DOHH2 (cell line): ENCODE data around the gene HLCS.
"Not testable (repeated sequence)": the region's sequence is repeated elsewhere in the genome, so short reads cannot be mapped to it uniquely, and the experiment has no call there.

Experiments used
- H3F3A ChIP-seq: fragments of 200-600 bp; sonication (generic), shearing (Covaris generic); 2 replicates; pipeline ENCODE4 v1.6.0; 2016; ENCODE audit warnings: antibody characterized with exemption, mild to moderate bottlenecking; ENCODE audit not compliant: control insufficient read depth, insufficient read depth
- H3K27ac ChIP-seq: fragments of 200-600 bp; sonication (generic); 2 replicates; pipeline ENCODE4 v1.5.1; 2014; ENCODE audit warnings: low read depth, mild to moderate bottlenecking, low read length, moderate library complexity
- H3K27me3 ChIP-seq: fragments of 200-600 bp; sonication (generic); 2 replicates; pipeline ENCODE4 v1.6.1; 2014; ENCODE audit warnings: mild to moderate bottlenecking, low read length, mixed read lengths; ENCODE audit not compliant: control insufficient read depth
- H3K36me3 ChIP-seq: fragments of 200-600 bp; sonication (generic); 2 replicates; pipeline ENCODE4 v1.6.1; 2014; ENCODE audit warnings: mild to moderate bottlenecking, low read length, moderate library complexity, mixed read lengths; ENCODE audit not compliant: control insufficient read depth
- H3K4me1 ChIP-seq: fragments of 200-600 bp; sonication (generic); 2 replicates; pipeline ENCODE4 v1.6.1; 2014; ENCODE audit warnings: mild to moderate bottlenecking, low read length, mixed read lengths; ENCODE audit not compliant: control insufficient read depth
- H3K4me2 ChIP-seq: fragments of 200-600 bp; sonication (generic); 2 replicates; pipeline ENCODE4 v1.6.0; 2014; ENCODE audit warnings: mild to moderate bottlenecking, low read length, moderate library complexity
- H3K4me3 ChIP-seq: fragments of 200-600 bp; sonication (generic); 2 replicates; pipeline ENCODE4 v1.5.1; 2014; ENCODE audit warnings: mild to moderate bottlenecking, low read length, mixed read lengths
- H3K79me2 ChIP-seq: fragments of 200-600 bp; sonication (generic); 2 replicates; pipeline ENCODE4 v1.6.1; 2014; ENCODE audit warnings: mild to moderate bottlenecking, low read length, mixed read lengths; ENCODE audit not compliant: control insufficient read depth
- H3K9me2 ChIP-seq: fragments of 200-600 bp; sonication (generic); replicated peaks from 2 replicates; pipeline ENCODE4 v1.6.1; 2014; ENCODE audit warnings: mild to moderate bottlenecking, low read length, mixed read lengths; ENCODE audit not compliant: control insufficient read depth
- H3K9me3 ChIP-seq: fragments of 200-600 bp; sonication (generic); 2 replicates; pipeline ENCODE4 v1.6.1; 2014; ENCODE audit warnings: antibody characterized with exemption, low read length, mixed read lengths; ENCODE audit not compliant: control insufficient read depth, insufficient read depth
- H4K20me1 ChIP-seq: fragments of 200-600 bp; sonication (generic); 2 replicates; pipeline ENCODE4 v1.6.0; 2014; ENCODE audit warnings: low read depth, mild to moderate bottlenecking, antibody characterized with exemption, low read length, moderate library complexity; ENCODE audit not compliant: control insufficient read depth, insufficient read depth
- EZH2phosphoT487 ChIP-seq: fragments of 200-600 bp; sonication (generic); IDR thresholded peaks from 2 replicates; pipeline ENCODE4 v1.6.1; 2017; ENCODE audit warnings: borderline replicate concordance, mild to moderate bottlenecking, antibody characterized with exemption, low read length, moderate library complexity, mixed read lengths
- TF ChIP-seq, protein P1 (sequence below): fragments of 200-600 bp; sonication (generic); IDR thresholded peaks from one replicate; pipeline ENCODE4 v1.5.1; 2014; ENCODE audit warnings: antibody characterized with exemption, mild to moderate bottlenecking, low read depth, low read length; ENCODE audit not compliant: poor library complexity, severe bottlenecking

Gene HLCS

DNA sequence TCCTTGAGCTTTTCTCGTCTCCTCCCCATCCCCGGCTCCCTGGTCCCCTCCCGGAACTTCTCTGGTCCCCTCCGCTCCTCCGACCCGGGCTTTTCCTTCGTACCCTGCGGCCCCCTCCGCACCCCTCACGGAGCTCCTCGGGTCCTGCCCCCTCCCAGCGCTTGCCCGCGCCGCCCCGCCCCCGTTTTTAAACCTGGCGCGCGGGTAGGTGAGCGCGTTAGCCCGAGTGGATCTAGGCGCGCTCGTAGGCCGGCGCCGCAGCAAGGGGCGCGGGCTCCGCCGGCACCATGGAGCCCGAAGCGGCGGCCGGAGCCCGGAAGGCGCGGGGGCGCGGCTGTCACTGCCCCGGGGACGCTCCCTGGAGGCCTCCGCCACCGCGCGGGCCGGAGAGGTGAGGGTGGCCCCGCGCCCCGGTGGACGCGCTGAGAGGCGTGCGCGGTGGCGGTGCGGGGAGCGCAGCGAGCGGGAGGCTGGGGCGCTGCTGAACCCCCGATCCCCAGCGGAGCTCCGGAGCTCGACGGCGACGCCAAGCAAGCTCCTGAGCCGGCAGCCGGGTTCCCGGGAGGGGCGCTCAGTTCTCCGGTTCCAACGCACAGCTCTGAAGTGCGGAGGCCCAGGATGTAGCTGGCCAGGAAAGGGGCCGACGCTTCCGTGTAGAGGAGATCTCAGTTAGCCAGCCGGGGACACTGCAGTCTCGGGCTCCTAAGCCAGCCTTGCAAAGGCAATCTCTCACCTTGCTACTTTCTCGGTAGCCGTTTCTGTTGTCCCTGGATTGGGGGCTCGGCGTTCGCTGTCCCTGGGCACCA, 40.2 kb upstream of the HLCS start, which contains the start of gene RIPPLY3:
RIPPLY3 (plus strand) TSS at position 217 of the 806 bp plus-strand sequence; CDS start at position 288, 71 bp downstream.
- Histone ChIP-seq H3K9me3 (no peaks in the 10 kb centered on the region), H3F3A (0 out of 2 replicates have a peak, but pooled peaks cover 4% of the 10 kb centered on the region), H3K4me3 (peak within 1 kb of the TSS; percentile 52), H3K27me3 (peaks cover 5% of the 10 kb centered on the region; the same call in 1 of the 2 replicates), H3K9me2 (no peaks in the 10 kb centered on the region), H3K36me3 (no peaks in the 10 kb centered on the region), H4K20me1 (no peaks in the 10 kb centered on the region), H3K27ac (no peak within 1 kb of the TSS), H3K4me1 (peaks cover 9% of the 10 kb centered on the region), H3K79me2 (no peaks in the 10 kb centered on the region), H3K4me2 (peak within 1 kb of the TSS; percentile 51)
- no peak for TF ChIP-seq EZH2phosphoT487
- TF ChIP-seq, protein P1, sequence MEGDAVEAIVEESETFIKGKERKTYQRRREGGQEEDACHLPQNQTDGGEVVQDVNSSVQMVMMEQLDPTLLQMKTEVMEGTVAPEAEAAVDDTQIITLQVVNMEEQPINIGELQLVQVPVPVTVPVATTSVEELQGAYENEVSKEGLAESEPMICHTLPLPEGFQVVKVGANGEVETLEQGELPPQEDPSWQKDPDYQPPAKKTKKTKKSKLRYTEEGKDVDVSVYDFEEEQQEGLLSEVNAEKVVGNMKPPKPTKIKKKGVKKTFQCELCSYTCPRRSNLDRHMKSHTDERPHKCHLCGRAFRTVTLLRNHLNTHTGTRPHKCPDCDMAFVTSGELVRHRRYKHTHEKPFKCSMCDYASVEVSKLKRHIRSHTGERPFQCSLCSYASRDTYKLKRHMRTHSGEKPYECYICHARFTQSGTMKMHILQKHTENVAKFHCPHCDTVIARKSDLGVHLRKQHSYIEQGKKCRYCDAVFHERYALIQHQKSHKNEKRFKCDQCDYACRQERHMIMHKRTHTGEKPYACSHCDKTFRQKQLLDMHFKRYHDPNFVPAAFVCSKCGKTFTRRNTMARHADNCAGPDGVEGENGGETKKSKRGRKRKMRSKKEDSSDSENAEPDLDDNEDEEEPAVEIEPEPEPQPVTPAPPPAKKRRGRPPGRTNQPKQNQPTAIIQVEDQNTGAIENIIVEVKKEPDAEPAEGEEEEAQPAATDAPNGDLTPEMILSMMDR, result no peak

DNA sequence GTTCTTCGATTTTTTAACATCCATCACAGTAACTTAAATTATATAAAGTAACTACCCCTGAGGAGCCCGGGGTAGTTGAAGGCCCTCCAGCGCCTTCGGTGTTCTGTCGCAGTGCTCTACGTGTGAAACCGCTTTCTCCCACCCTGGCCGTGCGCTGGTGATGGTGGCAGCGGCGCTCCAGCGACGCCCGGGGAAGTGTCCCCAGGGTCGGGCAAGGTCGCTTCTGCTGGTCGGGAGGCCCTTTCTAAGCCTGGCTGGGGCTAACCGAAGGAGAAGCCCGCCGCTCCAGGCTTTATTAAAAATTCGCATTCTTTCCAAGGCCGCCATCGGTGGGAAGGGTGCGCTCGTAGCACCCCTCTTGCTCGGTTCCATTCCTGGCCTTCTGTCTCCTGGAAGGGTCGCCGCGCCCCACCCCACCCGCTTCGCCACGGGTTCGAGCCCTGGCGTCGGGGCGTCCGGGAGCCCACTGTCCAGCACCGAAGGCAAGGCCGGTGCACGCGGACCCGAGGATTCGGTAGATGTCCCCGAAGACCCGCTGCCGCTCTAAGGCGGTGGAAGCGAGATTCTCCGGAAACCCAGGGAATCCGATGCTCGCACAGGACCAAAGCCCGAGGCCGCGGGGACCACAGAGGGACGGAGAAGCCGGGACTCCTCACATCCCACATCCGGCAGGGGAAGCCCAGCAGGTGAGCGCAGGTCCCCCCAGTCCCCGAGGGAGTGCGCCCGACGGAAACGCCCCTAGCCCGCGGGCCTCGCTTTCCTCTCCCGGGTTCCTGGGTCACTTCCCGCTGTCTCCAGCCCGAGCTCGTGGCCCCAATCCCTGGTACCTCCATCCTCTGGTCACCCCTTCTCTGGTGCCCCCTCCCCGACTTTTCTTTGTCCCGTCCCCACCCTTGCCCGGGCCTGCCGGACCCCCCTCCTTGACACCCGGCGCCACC, 39.3 kb upstream of the HLCS start:
- TF ChIP-seq EZH2phosphoT487, result no peak
- TF ChIP-seq, protein P1, result no peak
- Histone ChIP-seq H3K4me1 (peaks cover 18% of the 10 kb centered on the region), H3K4me2 (peak overlapping the region; percentile 51; the same call in 1 of the 2 replicates), H3K9me2 (no peaks in the 10 kb centered on the region), H4K20me1 (no peaks in the 10 kb centered on the region), H3K79me2 (no peaks in the 10 kb centered on the region), H3K27ac (no peak overlapping the region), H3K4me3 (peak overlapping the region; percentile 52; the same call in 1 of the 2 replicates), H3K9me3 (no peaks in the 10 kb centered on the region), H3K36me3 (no peaks in the 10 kb centered on the region), H3F3A (0 out of 2 replicates have a peak, but pooled peaks cover 4% of the 10 kb centered on the region), H3K27me3 (peaks cover 5% of the 10 kb centered on the region; the same call in 1 of the 2 replicates)

DNA sequence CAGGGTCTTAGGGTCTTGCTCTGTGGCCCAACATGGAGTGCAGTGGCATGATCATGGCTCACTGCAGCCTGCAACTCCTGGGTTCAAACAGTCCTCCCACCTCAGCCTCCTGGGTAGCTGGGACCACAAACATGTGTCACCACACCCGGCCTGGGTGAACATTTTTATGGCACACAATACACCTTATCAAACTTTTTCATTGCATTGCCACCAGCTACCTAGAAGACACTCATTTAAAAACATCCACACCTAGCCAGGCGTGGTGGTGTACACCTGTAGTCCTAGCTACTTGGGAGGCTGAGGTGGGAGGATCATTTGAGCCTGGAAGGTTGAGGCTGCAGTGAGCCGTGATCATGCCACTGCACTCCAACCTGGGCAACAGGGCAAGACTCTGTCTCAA, 37.4 kb upstream of the HLCS start:
- not testable (repeated sequence) for H3K9me3 ChIP-seq, H3K4me2 ChIP-seq, H3K27ac ChIP-seq, H3K27me3 ChIP-seq, H3K36me3 ChIP-seq, H3K79me2 ChIP-seq, H3F3A ChIP-seq, H3K9me2 ChIP-seq, H4K20me1 ChIP-seq, H3K4me3 ChIP-seq
- H3K4me1 ChIP-seq, result peaks cover 12% of the 10 kb centered on the region

DNA sequence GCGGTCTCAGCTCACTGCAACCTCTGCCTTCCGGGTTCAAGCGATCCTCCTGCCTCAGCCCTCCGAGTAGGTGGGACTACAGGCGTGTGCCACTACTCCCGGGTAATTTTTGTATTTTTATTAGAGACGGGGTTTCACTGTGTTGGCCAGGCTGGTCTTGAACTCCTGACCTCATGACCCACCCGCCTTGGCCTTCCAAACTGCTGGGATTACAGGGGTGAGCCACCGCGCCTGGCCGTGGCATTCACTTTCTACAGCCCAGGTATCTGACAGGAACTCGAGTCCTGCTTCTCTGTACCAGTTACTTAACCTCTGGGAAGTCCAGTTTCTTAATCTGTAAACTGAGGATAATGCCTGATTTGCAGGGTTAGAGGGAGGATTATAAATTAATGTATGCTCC, 36.4 kb upstream of the HLCS start:
- not testable (repeated sequence) for H3K27ac ChIP-seq, H3K4me2 ChIP-seq, H3K9me2 ChIP-seq, H3K79me2 ChIP-seq, H3K4me3 ChIP-seq, H3K36me3 ChIP-seq, H3F3A ChIP-seq, H4K20me1 ChIP-seq, H3K9me3 ChIP-seq, H3K27me3 ChIP-seq
- peaks cover 12% of the 10 kb centered on the region for H3K4me1 ChIP-seq
